Body of pancreas (tissue), 4 donors: ENCODE results near the gene TPPP3. TPM values are rescaled to one million over a fixed set of nuclear protein-coding genes. Genes with fewer than 3 reads are reported as not detected.

ENCODE experiments used
- ATAC-seq: fragments of 150-250 bp; one replicate; pipeline ENCODE4 v1.9.1; 2016
- DNase-seq, 4 donors: peaks; one replicate each; pipeline ENCODE4 v3.0.0-alpha.2; 2019
- H3K27ac ChIP-seq, 4 donors: fragments of 200-600 bp; sonication (generic); 1 replicate in 3 of 4; 2 replicates in 1 of 4; pipeline versions ENCODE4 v1.5.1 to v1.6.1; 2016 to 2019; ENCODE audit warnings: mild to moderate bottlenecking in 1 of 4, mixed read lengths in 1 of 4, moderate library complexity in 1 of 4
- H3K27me3 ChIP-seq, 2 donors: fragments of 200-600 bp; sonication (generic); one replicate each; pipeline ENCODE4 v1.6.0; 2016; ENCODE audit warnings: mild to moderate bottlenecking in 1 of 2
- H3K36me3 ChIP-seq, 2 donors: fragments of 200-600 bp; sonication (generic); replicated peaks in 1 of 2; 2 replicates each; pipeline ENCODE4 v1.5.1; 2016; ENCODE audit warnings: low read depth in 2 of 2; ENCODE audit not compliant: insufficient read depth in 1 of 2
- H3K4me1 ChIP-seq: fragments of 200-600 bp; sonication (generic); one replicate; pipeline ENCODE4 v1.6.0; 2016
- H3K4me3 ChIP-seq, 2 donors: fragments of 200-600 bp; sonication (generic); 1 replicate in 1 of 2; 2 replicates in 1 of 2; pipeline ENCODE4 v1.5.1; 2016 to 2019
- H3K9me3 ChIP-seq, 3 donors: fragments of 200-600 bp; sonication (generic); 1 replicate in 2 of 3; 2 replicates in 1 of 3; pipeline ENCODE4 v1.5.1; 2016
- POLR2A ChIP-seq, 3 donors: fragments of 450-650 bp; IDR thresholded peaks; one replicate each; pipeline ENCODE4 v1.6.1; 2016; ENCODE audit warnings: antibody characterized with exemption in 3 of 3, mild to moderate bottlenecking in 2 of 3
- WGBS, 2 donors: methylation state at CpG; one replicate each; pipeline ENCODE4 v1.1.5; 2017; 5-methylcytosine and 5-hydroxymethylcytosine counted together
- intact Hi-C: fragments of 100-400 bp; cut with DNase I; formaldehyde crosslinking; loops from one replicate; pipeline ENCODE4 v1.15.1; 2023
- total RNA-seq, 2 donors: library from RNA; depleted of rRNA; stranded (reverse); fragments of >200 nt; gene quantifications; one replicate each; pipeline ENCODE4 v1.1.0, GENCODE V29; 2016
- TF ChIP-seq, protein P1 (sequence below), 7 experiments: fragments of 450-650 bp in 4 of 7; fragments of 200-600 bp in 3 of 7; sonication (generic) in 3 of 7; IDR thresholded peaks; one replicate each; pipeline ENCODE4 v1.5.1; 2016 to 2019; ENCODE audit warnings: antibody characterized with exemption in 7 of 7

Gene TPPP3
- total RNA-seq, 2 donors from 2014 or later: 11.2 to 30.0 TPM

DNA sequence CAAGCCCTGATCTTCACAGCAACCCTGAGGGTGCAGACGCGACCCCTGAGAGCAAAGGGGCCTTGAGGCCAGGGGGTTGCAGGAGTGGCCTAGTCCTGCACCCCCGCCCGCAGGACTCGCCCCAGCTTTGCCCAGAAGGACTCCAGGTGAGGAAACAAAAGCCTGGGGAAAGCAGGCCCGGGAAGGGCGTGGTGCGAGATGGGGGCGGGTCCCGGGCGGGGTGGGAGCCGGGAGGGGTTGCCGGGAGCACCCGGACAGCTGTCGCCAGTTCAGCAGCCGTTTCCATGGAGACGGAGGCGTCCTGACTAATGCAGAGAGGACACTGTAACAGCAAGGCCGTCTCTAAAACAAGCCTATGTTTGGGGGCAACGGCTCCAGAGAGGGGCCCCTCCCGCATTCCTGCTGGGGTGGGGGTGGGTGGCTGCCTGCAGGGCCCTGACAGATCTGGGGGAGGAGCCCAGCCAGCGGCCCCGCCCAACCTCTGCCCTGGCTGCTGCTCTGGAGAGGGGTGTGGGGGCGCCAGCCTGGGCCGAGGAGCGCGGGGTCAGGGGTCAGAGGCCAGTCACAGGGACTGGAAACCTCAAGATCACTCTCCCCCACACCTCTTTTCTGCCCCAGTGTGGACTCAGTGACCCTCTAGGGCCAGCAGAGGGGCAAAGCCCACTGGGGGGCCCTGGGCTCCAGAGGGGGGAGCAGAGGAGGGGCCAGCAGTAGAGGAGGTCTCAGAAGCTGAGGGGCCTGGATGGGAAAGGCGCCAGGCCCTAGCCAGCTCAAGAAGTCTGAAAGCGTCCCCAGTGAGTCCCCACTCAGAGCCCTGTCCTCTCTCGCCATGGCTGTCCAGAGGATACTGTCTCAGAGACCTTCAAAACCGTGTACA lies 3.1 kb upstream of the TPPP3 start:
- no peaks in the 10 kb centered on the region for H3K36me3 ChIP-seq
- ATAC-seq: peak; percentile 70
- H3K4me1 ChIP-seq: peaks cover 63% of the 10 kb centered on the region
- no peak for TF ChIP-seq POLR2A (IDR thresholded peaks at IDR 0.05)
- TF ChIP-seq, protein P1, sequence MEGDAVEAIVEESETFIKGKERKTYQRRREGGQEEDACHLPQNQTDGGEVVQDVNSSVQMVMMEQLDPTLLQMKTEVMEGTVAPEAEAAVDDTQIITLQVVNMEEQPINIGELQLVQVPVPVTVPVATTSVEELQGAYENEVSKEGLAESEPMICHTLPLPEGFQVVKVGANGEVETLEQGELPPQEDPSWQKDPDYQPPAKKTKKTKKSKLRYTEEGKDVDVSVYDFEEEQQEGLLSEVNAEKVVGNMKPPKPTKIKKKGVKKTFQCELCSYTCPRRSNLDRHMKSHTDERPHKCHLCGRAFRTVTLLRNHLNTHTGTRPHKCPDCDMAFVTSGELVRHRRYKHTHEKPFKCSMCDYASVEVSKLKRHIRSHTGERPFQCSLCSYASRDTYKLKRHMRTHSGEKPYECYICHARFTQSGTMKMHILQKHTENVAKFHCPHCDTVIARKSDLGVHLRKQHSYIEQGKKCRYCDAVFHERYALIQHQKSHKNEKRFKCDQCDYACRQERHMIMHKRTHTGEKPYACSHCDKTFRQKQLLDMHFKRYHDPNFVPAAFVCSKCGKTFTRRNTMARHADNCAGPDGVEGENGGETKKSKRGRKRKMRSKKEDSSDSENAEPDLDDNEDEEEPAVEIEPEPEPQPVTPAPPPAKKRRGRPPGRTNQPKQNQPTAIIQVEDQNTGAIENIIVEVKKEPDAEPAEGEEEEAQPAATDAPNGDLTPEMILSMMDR (IDR thresholded peaks at IDR 0.05): no peak
- H3K9me3 ChIP-seq: no peaks in the 10 kb centered on the region
- 22 to 67% methylated on average over 3 to 29 of the region's 31 CpGs for WGBS, 2 donors
- H3K4me3 ChIP-seq: no peak overlapping the region
- DNase-seq: peak; percentile 87 to 97 (median 94)
- peaks cover 0 to 7% of the 10 kb centered on the region in 2 donors for H3K27me3 ChIP-seq
- intact Hi-C loops: no loop called here
- peak overlapping the region; percentile 77 to 87 (median 84) for H3K27ac ChIP-seq

DNA sequence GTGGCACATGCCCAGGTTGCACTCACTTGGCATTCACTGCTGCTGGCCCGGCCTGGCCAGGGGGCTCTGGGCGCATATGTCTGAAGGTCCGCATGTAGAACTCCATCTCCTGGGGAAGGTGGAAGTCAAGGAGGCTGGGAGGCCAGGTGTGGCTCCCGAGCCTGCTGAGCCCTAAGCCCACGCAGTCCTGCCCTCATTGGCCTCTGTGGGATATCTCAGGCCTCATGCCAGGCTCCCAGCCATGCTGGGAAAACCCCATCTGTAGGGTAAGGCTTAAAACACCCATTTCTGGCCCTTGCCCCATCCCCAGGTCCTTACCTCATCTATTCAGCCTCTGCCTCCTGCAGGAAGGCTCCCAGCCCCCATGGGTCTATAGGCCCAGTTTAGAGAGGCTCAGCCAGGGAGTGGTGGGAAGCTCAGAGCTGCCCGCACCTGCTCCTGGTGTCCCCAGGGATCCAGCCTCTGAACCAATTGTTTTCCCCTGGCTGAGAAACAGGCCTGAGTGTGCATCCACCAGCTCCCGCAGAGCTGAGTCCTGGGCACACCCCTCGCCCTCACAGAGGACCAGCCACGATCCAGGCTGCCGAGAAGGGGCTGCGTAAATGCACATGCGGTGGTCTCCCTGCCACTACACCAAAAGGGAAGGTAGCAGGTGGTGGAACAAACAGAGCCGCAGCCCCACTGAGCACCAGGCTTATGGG lies 2.3 kb upstream of the TPPP3 start:
- ATAC-seq: peak; percentile 49
- TF ChIP-seq, protein P1 (IDR thresholded peaks at IDR 0.05): no peak
- peak in 2 of 3 donors; percentile 33 to 44 for TF ChIP-seq POLR2A (IDR thresholded peaks at IDR 0.05)
- Histone ChIP-seq H3K27me3 (peaks cover 0 to 7% of the 10 kb centered on the region in 2 donors), H3K4me1 (peaks cover 63% of the 10 kb centered on the region), H3K27ac (peak overlapping the region; percentile 77 to 87 (median 84)), H3K4me3 (no peak overlapping the region), H3K36me3 (no peaks in the 10 kb centered on the region), H3K9me3 (no peaks in the 10 kb centered on the region)
- intact Hi-C loops: no loop called here
- WGBS, 2 donors: 41 to 48% methylated on average over 9 to 13 of the region's 13 CpGs
- peak; percentile 73 to 90 (median 87) for DNase-seq

DNA sequence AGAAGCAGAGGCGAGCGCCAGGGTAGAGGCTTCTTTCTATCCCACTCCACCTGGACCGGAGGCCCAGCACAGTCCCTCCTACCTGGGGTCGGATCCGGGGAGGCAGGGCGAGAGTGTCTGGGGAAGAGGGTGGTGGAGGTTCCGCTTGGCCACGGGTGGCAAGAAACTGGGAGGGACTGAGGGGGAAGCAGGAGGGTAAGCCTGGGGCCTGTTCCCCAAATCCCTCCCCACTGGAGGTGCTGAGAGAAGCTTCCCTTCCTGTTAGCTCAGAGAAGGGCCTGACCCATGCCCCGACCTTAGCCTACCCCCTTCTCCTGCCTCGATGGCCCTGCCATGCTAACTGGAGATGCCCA lies 1.8 kb upstream of the TPPP3 start:
- H3K27me3 ChIP-seq: peaks cover 0 to 7% of the 10 kb centered on the region in 2 donors

DNA sequence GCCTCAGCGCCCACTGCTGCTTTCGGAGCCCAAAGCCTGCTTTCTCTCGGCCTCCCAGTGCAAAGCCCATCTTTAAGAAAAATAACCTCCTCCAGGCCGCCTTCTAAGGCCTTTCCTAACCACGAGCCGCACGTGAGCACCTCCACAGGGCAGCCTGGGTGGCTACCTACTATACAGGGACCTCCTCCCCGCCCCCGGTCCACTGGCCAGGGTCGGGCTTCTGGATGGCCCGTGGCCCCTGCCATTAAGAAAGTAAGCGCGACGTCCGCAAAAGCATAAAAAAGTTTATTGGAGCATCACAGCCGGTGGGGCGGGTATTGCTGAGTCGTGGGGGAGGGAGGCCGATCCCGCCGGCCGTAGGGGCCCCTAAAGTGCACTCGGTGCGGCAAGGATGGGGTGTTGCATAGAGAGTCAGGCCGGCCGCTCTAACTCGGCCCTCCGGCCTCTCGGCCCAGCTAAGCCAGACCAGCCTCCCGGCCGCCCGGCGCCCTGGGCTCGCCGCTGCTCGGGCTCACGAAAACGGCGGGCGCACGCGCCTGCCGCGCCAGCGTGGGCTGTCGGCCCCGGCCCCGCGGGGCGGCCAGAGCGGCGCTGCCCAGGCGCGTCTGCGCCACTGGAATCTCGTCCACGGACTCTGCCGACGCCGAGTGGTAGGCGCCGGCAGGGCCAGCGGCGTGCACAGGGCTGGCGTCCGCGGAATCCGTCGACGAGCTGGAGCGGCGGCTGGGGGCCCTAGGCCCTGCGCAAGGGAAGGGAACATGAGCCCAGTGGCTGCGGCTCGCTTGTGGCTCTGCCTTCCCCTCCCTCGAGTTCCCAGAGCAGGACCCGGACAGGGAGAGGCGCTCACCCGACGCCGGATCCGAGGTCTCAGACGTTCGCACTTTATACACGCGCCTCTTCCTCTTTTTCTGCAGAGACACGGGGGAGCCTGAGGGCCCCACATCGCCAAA lies 1.1 kb upstream of the TPPP3 start:
- ATAC-seq (no peak), DNase-seq (peak in 2 of 4 donors; percentile 21 to 41)
- no peak for TF ChIP-seq POLR2A (IDR thresholded peaks at IDR 0.05)
- TF ChIP-seq, protein P1 (IDR thresholded peaks at IDR 0.05): no peak
- Histone ChIP-seq H3K9me3 (no peaks in the 10 kb centered on the region), H3K4me1 (peaks cover 58% of the 10 kb centered on the region), H3K27ac (peak overlapping the region in 3 of 4 donors; percentile 72 to 87 (median 77)), H3K27me3 (peaks cover 0 to 7% of the 10 kb centered on the region in 2 donors), H3K4me3 (no peak overlapping the region), H3K36me3 (no peaks in the 10 kb centered on the region)
- intact Hi-C loops: no loop called here
- 51 to 77% methylated on average over 33 to 82 of the region's 88 CpGs for WGBS, 2 donors

More for the DNA sequence above, 1.8 kb upstream of the TPPP3 start:
- ATAC-seq (no peak), DNase-seq (no peak)
- TF ChIP-seq, protein P1 (IDR thresholded peaks at IDR 0.05): no peak
- TF ChIP-seq POLR2A (IDR thresholded peaks at IDR 0.05): no peak
- intact Hi-C loops: no loop called here
- H3K4me3 ChIP-seq: no peak overlapping the region
- H3K9me3 ChIP-seq: no peaks in the 10 kb centered on the region
- 69 to 86% methylated on average over 9 to 10 of the region's 10 CpGs for WGBS, 2 donors
- H3K36me3 ChIP-seq: no peaks in the 10 kb centered on the region
- peak overlapping the region; percentile 77 to 87 (median 84) for H3K27ac ChIP-seq
- peaks cover 63% of the 10 kb centered on the region for H3K4me1 ChIP-seq
